Measurements from ENCODE around the gene VWDE.

VWDE gene

DNA sequence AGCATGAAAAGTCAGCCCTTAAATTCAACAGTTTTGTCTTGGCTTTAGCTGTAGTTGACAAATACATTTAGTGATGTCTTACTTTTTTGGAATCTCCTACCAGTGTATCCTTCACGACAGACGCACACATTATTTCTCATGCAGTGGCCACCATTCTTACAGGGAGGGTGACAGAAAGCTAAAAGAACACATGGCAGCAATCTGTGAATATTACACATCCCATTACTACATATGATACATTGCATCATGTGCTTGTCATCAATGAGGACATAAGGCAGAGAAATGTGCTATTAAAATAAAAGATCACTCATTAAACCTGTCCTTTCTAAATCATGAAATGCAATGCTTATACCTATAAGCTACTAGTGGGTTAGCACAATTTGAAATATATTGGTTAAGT, 66.6 kb downstream of the VWDE start:
- H3K4me3 Mint-ChIP-seq = no peak overlapping the region
- no peaks in the 10 kb centered on the region for H3K9me3 Mint-ChIP-seq
- no peaks in the 10 kb centered on the region for H3K36me3 Mint-ChIP-seq (ENCODE audit: low read depth)
- DNase-seq (ENCODE audit: low spot score) = no peak
- no peaks in the 10 kb centered on the region for H3K4me1 Mint-ChIP-seq (ENCODE audit: low read depth)
- H3K27me3 Mint-ChIP-seq (ENCODE audit: low read depth) = no peaks in the 10 kb centered on the region
- H3K27ac Mint-ChIP-seq = no peak overlapping the region

DNA sequence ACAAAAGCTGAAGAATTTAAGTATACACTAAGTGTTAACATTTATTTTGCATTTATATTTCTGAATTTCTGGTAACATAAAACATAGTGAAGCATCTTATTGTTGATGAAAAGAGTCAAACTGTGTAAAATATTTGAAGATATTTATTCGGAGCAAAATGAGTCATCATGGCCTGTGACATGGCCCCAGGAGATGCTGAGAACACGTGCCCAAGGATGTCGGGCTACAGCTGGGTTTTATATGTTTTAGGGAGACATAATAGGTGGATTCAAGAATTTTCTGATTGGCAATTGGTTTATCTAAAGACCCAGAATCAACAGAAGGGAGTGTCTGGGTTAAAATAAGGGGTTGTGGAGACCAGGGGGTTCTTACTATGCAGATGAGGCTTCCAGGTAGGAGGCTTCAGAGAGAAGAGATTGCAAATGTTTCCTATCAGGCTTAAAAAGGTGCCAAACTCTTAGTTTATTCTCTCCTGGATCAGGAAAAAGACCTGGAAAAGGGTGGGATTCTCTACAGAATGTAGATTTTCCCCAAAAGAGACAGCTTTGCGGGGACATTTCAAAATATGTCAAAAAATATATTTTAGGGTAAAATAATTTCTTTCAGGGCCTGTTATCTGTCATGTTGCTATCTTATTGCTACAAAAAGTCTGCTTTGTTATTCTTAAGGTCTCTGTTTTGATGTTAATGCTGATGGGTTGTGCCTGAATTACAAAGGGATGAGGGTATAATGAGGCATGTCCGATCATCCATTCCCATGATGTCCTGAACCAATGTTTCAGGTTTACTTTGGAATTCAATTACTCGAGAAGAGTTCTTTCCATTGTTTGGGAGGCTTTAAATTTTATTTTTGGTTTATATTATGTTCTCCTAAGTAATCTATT, 74.5 kb downstream of the VWDE start:
- Mint-ChIP-seq H3K27ac (no peak overlapping the region), H3K9me3 (no peaks in the 10 kb centered on the region), H3K27me3 (ENCODE audit: low read depth) (no peaks in the 10 kb centered on the region), H3K36me3 (ENCODE audit: low read depth) (no peaks in the 10 kb centered on the region), H3K4me3 (no peak overlapping the region), H3K4me1 (ENCODE audit: low read depth) (no peaks in the 10 kb centered on the region)
- DNase-seq (ENCODE audit: low spot score) = no peak

GRCh38 chr7:12327922-12328321, 75.7 kb downstream of the VWDE start:
- H3K4me1 Mint-ChIP-seq (ENCODE audit: low read depth) = no peaks in the 10 kb centered on the region
- H3K27me3 Mint-ChIP-seq (ENCODE audit: low read depth) = no peaks in the 10 kb centered on the region
- H3K4me3 Mint-ChIP-seq = no peak overlapping the region
- no peaks in the 10 kb centered on the region for H3K36me3 Mint-ChIP-seq (ENCODE audit: low read depth)
- DNase-seq (ENCODE audit: low spot score) = no peak
- H3K9me3 Mint-ChIP-seq = no peaks in the 10 kb centered on the region
- no peak overlapping the region for H3K27ac Mint-ChIP-seq

- H3K4me1 Mint-ChIP-seq (ENCODE audit: low read depth) = no peaks in the 10 kb centered on the region
- H3K4me3 Mint-ChIP-seq = no peak overlapping the region
- H3K27ac Mint-ChIP-seq = no peak overlapping the region
- H3K27me3 Mint-ChIP-seq (ENCODE audit: low read depth) = no peaks in the 10 kb centered on the region
- H3K9me3 Mint-ChIP-seq = no peaks in the 10 kb centered on the region
- no peaks in the 10 kb centered on the region for H3K36me3 Mint-ChIP-seq (ENCODE audit: low read depth)
- no peak for DNase-seq (ENCODE audit: low spot score)
These were observed 78.0 kb downstream of the VWDE start for GRCh38 chr7:12325646-12326045.

DNA sequence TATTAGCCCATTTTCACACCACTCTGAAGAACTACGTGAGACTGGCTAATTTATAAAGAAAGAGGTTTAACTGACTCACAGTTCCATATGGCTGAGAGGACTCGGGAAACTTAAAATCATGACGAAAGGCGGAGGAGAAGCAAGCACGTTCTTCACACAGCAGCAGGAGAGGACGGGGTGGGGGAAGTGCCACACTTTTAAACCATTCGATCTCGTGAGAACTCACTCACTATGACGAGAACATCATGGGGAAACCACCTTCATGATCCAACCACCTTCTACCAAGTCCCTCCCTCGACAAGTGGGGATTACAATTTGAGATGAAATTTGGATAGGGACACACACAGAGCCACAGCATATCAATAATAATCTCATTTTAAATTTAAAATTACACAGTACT, 80.2 kb downstream of the VWDE start:
- Mint-ChIP-seq H3K4me1 (ENCODE audit: low read depth) (no peaks in the 10 kb centered on the region), H3K4me3 (no peak overlapping the region), H3K36me3 (ENCODE audit: low read depth) (no peaks in the 10 kb centered on the region), H3K27me3 (ENCODE audit: low read depth) (no peaks in the 10 kb centered on the region), H3K9me3 (no peaks in the 10 kb centered on the region), H3K27ac (no peak overlapping the region)
- no peak for DNase-seq (ENCODE audit: low spot score)

- Mint-ChIP-seq H3K36me3 (ENCODE audit: low read depth) (no peaks in the 10 kb centered on the region), H3K9me3 (no peaks in the 10 kb centered on the region), H3K4me3 (no peak overlapping the region), H3K27me3 (ENCODE audit: low read depth) (no peaks in the 10 kb centered on the region), H3K4me1 (ENCODE audit: low read depth) (no peaks in the 10 kb centered on the region), H3K27ac (no peak overlapping the region)
- no peak for DNase-seq (ENCODE audit: low spot score)
These were observed 80.8 kb downstream of the VWDE start for GRCh38 chr7:12322903-12323300.

GRCh38 chr7:12322284-12322902, 81.3 kb downstream of the VWDE start:
- H3K36me3 Mint-ChIP-seq (ENCODE audit: low read depth) = no peaks in the 10 kb centered on the region
- peaks cover under 1% of the 10 kb centered on the region for H3K27me3 Mint-ChIP-seq (ENCODE audit: low read depth)
- no peaks in the 10 kb centered on the region for H3K9me3 Mint-ChIP-seq
- H3K4me1 Mint-ChIP-seq (ENCODE audit: low read depth) = no peaks in the 10 kb centered on the region
- H3K4me3 Mint-ChIP-seq = no peak overlapping the region
- DNase-seq (ENCODE audit: low spot score) = no peak
- H3K27ac Mint-ChIP-seq = no peak overlapping the region

GRCh38 chr7:12320987-12321647, 82.5 kb downstream of the VWDE start:
- Mint-ChIP-seq H3K4me3 (no peak overlapping the region), H3K36me3 (ENCODE audit: low read depth) (no peaks in the 10 kb centered on the region), H3K27ac (no peak overlapping the region), H3K9me3 (no peaks in the 10 kb centered on the region), H3K27me3 (ENCODE audit: low read depth) (peaks cover 4% of the 10 kb centered on the region), H3K4me1 (ENCODE audit: low read depth) (no peaks in the 10 kb centered on the region)
- DNase-seq (ENCODE audit: low spot score) = no peak

GRCh38 chr7:12320241-12320986, 83.3 kb downstream of the VWDE start:
- no peaks in the 10 kb centered on the region for H3K36me3 Mint-ChIP-seq (ENCODE audit: low read depth)
- no peak overlapping the region for H3K4me3 Mint-ChIP-seq
- H3K27ac Mint-ChIP-seq = no peak overlapping the region
- no peak for DNase-seq (ENCODE audit: low spot score)
- H3K27me3 Mint-ChIP-seq (ENCODE audit: low read depth) = peaks cover 5% of the 10 kb centered on the region
- no peaks in the 10 kb centered on the region for H3K4me1 Mint-ChIP-seq (ENCODE audit: low read depth)
- H3K9me3 Mint-ChIP-seq = no peaks in the 10 kb centered on the region

DNA sequence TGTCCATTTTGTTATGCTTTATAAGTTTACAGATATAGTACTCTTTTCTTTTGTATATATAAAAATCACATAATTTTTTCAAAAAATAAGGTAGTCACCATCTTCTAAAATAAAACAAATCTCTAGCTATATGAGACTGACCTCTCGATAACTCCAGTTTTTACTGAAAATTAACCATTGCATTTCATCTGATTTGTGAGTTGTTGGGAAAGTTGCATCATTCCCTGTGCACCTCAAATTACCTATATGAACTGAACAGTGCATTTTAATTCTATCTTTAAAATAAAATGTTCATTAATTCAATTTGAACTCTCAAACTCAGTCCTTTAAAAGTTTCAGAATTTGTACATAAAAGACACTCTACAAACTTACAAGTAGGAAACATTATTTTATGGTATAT, 86.0 kb downstream of the VWDE start:
- no peak overlapping the region for H3K4me3 Mint-ChIP-seq
- no peaks in the 10 kb centered on the region for H3K36me3 Mint-ChIP-seq (ENCODE audit: low read depth)
- peaks cover 5% of the 10 kb centered on the region for H3K27me3 Mint-ChIP-seq (ENCODE audit: low read depth)
- no peak overlapping the region for H3K27ac Mint-ChIP-seq
- no peak for DNase-seq (ENCODE audit: low spot score)
- H3K9me3 Mint-ChIP-seq = no peaks in the 10 kb centered on the region
- H3K4me1 Mint-ChIP-seq (ENCODE audit: low read depth) = peaks cover 5% of the 10 kb centered on the region

DNA sequence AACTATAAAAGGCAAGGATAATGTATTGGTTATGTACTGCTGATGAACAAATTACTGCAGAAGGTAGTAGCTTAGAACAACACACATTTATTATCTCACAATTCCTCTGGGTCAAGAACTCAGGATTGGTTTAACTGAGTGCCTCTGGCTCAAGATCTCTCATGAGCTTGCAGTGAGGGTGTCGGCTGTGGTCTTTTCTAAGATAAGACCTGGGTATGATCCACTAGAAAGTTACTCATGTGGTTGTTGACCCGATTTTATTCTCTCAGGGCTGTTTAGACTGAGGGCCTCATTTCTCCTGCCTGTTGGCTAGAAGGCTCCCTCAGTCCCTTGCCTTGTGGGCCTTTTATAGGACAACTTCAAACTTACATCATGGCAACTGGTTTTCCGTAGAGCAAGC, 86.7 kb downstream of the VWDE start:
- no peak for DNase-seq (ENCODE audit: low spot score)
- H3K36me3 Mint-ChIP-seq (ENCODE audit: low read depth) = no peaks in the 10 kb centered on the region

GRCh38 chr7:12315049-12315448, 88.6 kb downstream of the VWDE start:
- peaks cover 5% of the 10 kb centered on the region for H3K27me3 Mint-ChIP-seq (ENCODE audit: low read depth)
- H3K4me3 Mint-ChIP-seq = no peak overlapping the region
- no peak overlapping the region for H3K27ac Mint-ChIP-seq

More for the DNA sequence above, 86.7 kb downstream of the VWDE start:
- H3K4me1 Mint-ChIP-seq (ENCODE audit: low read depth) = peaks cover 5% of the 10 kb centered on the region
- H3K9me3 Mint-ChIP-seq = no peaks in the 10 kb centered on the region
- H3K27ac Mint-ChIP-seq = no peak overlapping the region
- H3K4me3 Mint-ChIP-seq = no peak overlapping the region
- H3K27me3 Mint-ChIP-seq (ENCODE audit: low read depth) = peaks cover 5% of the 10 kb centered on the region

DNA sequence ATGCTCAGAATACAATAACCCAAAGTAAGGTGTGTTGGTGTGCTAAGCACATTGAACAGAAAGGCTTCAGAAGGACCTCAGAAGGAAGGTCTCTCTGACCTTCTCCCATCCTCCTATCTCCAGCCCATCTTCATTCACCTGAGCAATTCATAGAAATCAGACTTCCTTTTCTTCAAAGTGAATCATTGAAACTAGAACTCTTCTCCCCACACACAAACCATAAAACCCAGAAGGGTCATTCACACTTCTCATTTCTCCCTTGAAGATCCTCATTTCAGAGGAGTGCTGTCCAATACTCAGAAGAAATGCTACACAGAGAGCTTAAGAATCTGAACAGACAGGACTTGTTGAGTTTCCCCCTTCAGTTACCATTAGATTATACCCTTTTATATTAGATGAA, 89.5 kb downstream of the VWDE start:
- H3K4me1 Mint-ChIP-seq (ENCODE audit: low read depth) = peaks cover 5% of the 10 kb centered on the region
- peaks cover 5% of the 10 kb centered on the region for H3K27me3 Mint-ChIP-seq (ENCODE audit: low read depth)
- H3K4me3 Mint-ChIP-seq = no peak overlapping the region
- no peaks in the 10 kb centered on the region for H3K9me3 Mint-ChIP-seq
- no peak overlapping the region for H3K27ac Mint-ChIP-seq
- no peak for DNase-seq (ENCODE audit: low spot score)
- H3K36me3 Mint-ChIP-seq (ENCODE audit: low read depth) = no peaks in the 10 kb centered on the region

More at GRCh38 chr7:12315049-12315448, 88.6 kb downstream of the VWDE start:
- H3K4me1 Mint-ChIP-seq (ENCODE audit: low read depth) = peaks cover 5% of the 10 kb centered on the region
- H3K9me3 Mint-ChIP-seq = no peaks in the 10 kb centered on the region
- no peak for DNase-seq (ENCODE audit: low spot score)
- H3K36me3 Mint-ChIP-seq (ENCODE audit: low read depth) = no peaks in the 10 kb centered on the region

- Mint-ChIP-seq H3K36me3 (ENCODE audit: low read depth) (no peaks in the 10 kb centered on the region), H3K27me3 (ENCODE audit: low read depth) (peaks cover 6% of the 10 kb centered on the region), H3K27ac (no peak overlapping the region), H3K4me3 (no peak overlapping the region), H3K9me3 (no peaks in the 10 kb centered on the region), H3K4me1 (ENCODE audit: low read depth) (no peaks in the 10 kb centered on the region)
- no peak for DNase-seq (ENCODE audit: low spot score)
These were observed 98.2 kb downstream of the VWDE start for GRCh38 chr7:12305502-12305901.

Measured in T-helper 2 cell treated with Interferon-gamma antibody and Interleukin-4, amounts not matched to agents 5 μg/mL and 100 μg/mL, for 36 hours (primary cell).